ENCODE measurements around the gene IFNL1. TPM values are rescaled to one million over a fixed set of nuclear protein-coding genes. Genes with fewer than 3 reads are reported as not detected.
A peak's percentile ranks its signal among the peaks of the same experiment; 100 is the strongest.

The IFNL1 gene
- total and polyA plus RNA-seq, 9 of the 15 experiments (the other 6 are each of a cell fraction or from before 2014, with no cell fraction given): not detected

DNA sequence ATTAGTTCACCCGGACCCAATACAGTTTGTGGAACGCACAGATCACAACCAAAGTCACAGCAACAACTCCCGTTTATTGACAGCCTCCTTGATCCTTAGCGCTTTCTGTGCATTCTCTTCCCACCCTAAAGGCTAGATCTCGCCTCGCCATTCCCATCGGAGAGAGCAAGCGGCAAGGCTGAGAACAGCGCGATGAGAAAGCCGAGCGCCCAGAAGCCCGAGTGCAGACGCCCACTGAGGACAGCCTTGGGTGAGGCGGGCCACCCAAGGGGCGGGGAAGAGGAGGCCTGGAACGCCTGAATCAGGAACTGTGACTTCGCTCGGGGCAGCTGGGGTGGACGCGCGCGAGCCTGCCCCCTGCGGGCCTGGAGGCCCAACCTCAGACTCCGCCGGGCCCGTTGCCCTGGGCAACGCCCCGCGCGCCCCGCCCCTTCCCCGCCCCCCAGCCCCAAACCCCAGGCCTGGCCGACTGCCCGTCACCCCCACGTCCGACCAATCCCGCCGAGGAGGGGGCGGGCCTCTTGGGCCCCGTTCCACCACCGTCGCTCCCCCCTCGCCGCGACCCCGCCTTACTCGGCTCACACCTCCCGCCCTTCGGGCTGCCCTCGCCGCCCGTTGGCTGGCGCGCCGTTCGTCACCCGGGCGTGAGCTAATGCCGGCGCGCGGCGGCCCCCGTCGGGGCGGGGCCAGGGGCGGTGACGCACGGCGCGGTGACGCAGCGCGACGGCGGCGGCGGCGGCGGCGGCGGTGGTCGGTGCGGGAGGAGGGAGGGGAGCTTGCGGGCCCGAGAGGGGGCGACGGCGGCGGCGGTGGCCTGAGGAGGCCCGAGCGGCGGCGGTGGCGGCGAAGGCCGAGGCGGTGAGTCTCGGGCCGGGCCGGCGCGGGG lies 45.8 kb downstream of the IFNL1 start, which contains the start of gene SAMD4B:
SAMD4B (plus strand) TSS at position 703 of the 886 bp plus-strand sequence. CDS start 14,473 bp downstream, outside the sequence.
- H3K4me3 ChIP-seq: peak within 1 kb of the TSS; percentile 88
- H2AFZ ChIP-seq (ENCODE audit: low read depth, low read length): peak within 1 kb of the TSS; percentile 98
- H4K20me1 ChIP-seq (replicated peaks; ENCODE audit: control insufficient read depth, insufficient read depth, low read length): peaks cover 13% of the 10 kb centered on the region
- H3K9me1 ChIP-seq (ENCODE audit: control insufficient read depth, insufficient read depth, low read length): peaks cover 6% of the 10 kb centered on the region
- 0% methylated on average over 48 of the region's 105 CpGs for WGBS (ENCODE audit: insufficient coverage, low coverage, missing lambda C conversion rate)
- peak within 1 kb of the TSS; percentile 93 for H3K27ac ChIP-seq (ENCODE audit: extremely low read depth, low read depth, low read length)
- CTCF ChIA-PET (ENCODE audit: low intra/inter-chr PET ratio): interaction anchor here (1.0 kb wide), 1 partner anchor 71 kb away, joined by 3 read pairs; no protein-coding TSS in a partner anchor
- no peaks in the 10 kb centered on the region for H3K9me3 ChIP-seq (replicated peaks; ENCODE audit: control insufficient read depth, insufficient read depth, low read depth, low read length)
- in situ Hi-C loops (cut with MboI): no loop called here
- H3K4me1 ChIP-seq (replicated peaks in 1 of 2; ENCODE audit: control insufficient read depth in 2 of 2, insufficient read depth in 2 of 2, low read length in 2 of 2): peaks cover 20% of the 10 kb centered on the region in 2 experiments
- H3K9ac ChIP-seq (ENCODE audit: insufficient read depth in 1 of 2, low read depth in 2 of 2, low read length in 2 of 2): peak within 1 kb of the TSS; percentile 93 to 97
- no peaks in the 10 kb centered on the region for H3K27me3 ChIP-seq (ENCODE audit: control insufficient read depth in 2 of 2, insufficient read depth in 2 of 2, low read length in 2 of 2)
- BruUV-seq (replicated peaks): TSS peak; percentile 95
- peaks cover 30% of the 10 kb centered on the region; the same call in 2 of the 3 replicates for H3K36me3 ChIP-seq (ENCODE audit: control insufficient read depth, insufficient read depth, low read length)
- POLR2A ChIA-PET: interaction anchor here (0.7 to 2.1 kb wide), 10 partner anchors 9 to 94 kb away, joined by 3 to 8 read pairs (median 4); partner anchors contain the start of genes MED29, PAF1, RPS16 and ZFP36
- H3K4me2 ChIP-seq (ENCODE audit: insufficient read depth, low read length): peak within 1 kb of the TSS; percentile 100
- ATAC-seq (peak; percentile 95), DNase-seq (ENCODE audit: extremely low read depth in 1 of 4, low spot score in 3 of 4) (peak; percentile 95 to 99 (median 97)), FAIRE-seq (peak; percentile 86)
- intact Hi-C loops (cut with micrococcal nuclease): loop anchor here (2.0 kb wide), 1 partner anchor 69 kb away; no protein-coding TSS in a partner anchor
- peaks cover 55% of the 10 kb centered on the region for H3K79me2 ChIP-seq (ENCODE audit: control insufficient read depth, insufficient read depth, low read length)
- TF ChIP-seq CBFA2T3 (IDR thresholded peaks at IDR 0.05): no peak
- TF ChIP-seq ZNF263 (CRISPR knock-in tag; IDR thresholded peaks at IDR 0.05; ENCODE audit: borderline replicate concordance): peak; percentile 58; the same call in 1 of the 2 replicates
- no peak for TF ChIP-seq CCAR2 (IDR thresholded peaks at IDR 0.05; ENCODE audit: low read depth, low read length)
- TF ChIP-seq, protein P1, sequence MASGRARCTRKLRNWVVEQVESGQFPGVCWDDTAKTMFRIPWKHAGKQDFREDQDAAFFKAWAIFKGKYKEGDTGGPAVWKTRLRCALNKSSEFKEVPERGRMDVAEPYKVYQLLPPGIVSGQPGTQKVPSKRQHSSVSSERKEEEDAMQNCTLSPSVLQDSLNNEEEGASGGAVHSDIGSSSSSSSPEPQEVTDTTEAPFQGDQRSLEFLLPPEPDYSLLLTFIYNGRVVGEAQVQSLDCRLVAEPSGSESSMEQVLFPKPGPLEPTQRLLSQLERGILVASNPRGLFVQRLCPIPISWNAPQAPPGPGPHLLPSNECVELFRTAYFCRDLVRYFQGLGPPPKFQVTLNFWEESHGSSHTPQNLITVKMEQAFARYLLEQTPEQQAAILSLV (tag; IDR thresholded peaks at IDR 0.05): no peak
- TF ChIP-seq, protein P2, sequence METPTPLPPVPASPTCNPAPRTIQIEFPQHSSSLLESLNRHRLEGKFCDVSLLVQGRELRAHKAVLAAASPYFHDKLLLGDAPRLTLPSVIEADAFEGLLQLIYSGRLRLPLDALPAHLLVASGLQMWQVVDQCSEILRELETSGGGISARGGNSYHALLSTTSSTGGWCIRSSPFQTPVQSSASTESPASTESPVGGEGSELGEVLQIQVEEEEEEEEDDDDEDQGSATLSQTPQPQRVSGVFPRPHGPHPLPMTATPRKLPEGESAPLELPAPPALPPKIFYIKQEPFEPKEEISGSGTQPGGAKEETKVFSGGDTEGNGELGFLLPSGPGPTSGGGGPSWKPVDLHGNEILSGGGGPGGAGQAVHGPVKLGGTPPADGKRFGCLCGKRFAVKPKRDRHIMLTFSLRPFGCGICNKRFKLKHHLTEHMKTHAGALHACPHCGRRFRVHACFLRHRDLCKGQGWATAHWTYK (CRISPR knock-in tag; IDR thresholded peaks at IDR 0.05): 0 out of 2 replicates have a peak, but pooled peaks have one; percentile 35
- TF ChIP-seq IRF1 (CRISPR knock-in tag; IDR thresholded peaks at IDR 0.05; ENCODE audit: borderline replicate concordance): no peak
- TF ChIP-seq SMAD1 (IDR thresholded peaks at IDR 0.05; ENCODE audit: low read depth, low read length, partially characterized antibody): peak; percentile 38
- 0 out of 2 replicates have a peak, but pooled peaks have one; percentile 26 for TF ChIP-seq GATAD2B (IDR thresholded peaks at IDR 0.05; ENCODE audit: borderline replicate concordance)
- peak; percentile 71; the same call in 1 of the 2 replicates for TF ChIP-seq ZFP91 (CRISPR knock-in tag; IDR thresholded peaks at IDR 0.05)
